GM12878 (cell line): Measurements from ENCODE around the gene WBP4. TPM values are rescaled to one million over a fixed set of nuclear protein-coding genes. Genes with fewer than 3 reads are reported as not detected.

Source experiments
- CHD1 ChIP-seq: IDR thresholded peaks from 2 replicates; pipeline ENCODE4 v1.6.1; 2012; ENCODE audit warnings: low read depth, low read length, improper control_type of control experiment
- CREM ChIP-seq: IDR thresholded peaks from 2 replicates; pipeline ENCODE4 v1.6.1; 2014; ENCODE audit warnings: antibody characterized with exemption, low read depth
- E2F8 ChIP-seq: fragments of 450-650 bp; IDR thresholded peaks from 2 replicates; pipeline ENCODE4 v1.6.1; 2018; ENCODE audit warnings: mild to moderate bottlenecking, low read depth, moderate library complexity; ENCODE audit not compliant: partially characterized antibody
- EED ChIP-seq: sonication (generic); IDR thresholded peaks from 2 replicates; pipeline ENCODE4 v1.6.1; 2016; ENCODE audit warnings: antibody characterized with exemption, low read depth
- ETV6 ChIP-seq, 2 experiments: fragments of 450-650 bp in 1 of 2; IDR thresholded peaks in 1 of 2; conservative IDR thresholded peaks in 1 of 2; 2 replicates each; pipeline ENCODE4 v1.6.1; 2014; ENCODE audit warnings: antibody characterized with exemption in 1 of 2, borderline replicate concordance in 1 of 2, low read depth in 1 of 2, mild to moderate bottlenecking in 1 of 2, moderate library complexity in 1 of 2
- GATAD2B ChIP-seq: fragments of 450-650 bp; conservative IDR thresholded peaks from 2 replicates; pipeline ENCODE4 v1.6.1; 2017; ENCODE audit warnings: low read depth, mild to moderate bottlenecking, moderate library complexity
- HDGF ChIP-seq: fragments of 450-650 bp; IDR thresholded peaks from 2 replicates; pipeline ENCODE4 v1.6.1; 2016; ENCODE audit warnings: antibody characterized with exemption
- IKZF1 ChIP-seq: fragments of 450-650 bp; conservative IDR thresholded peaks from 2 replicates; pipeline ENCODE4 v1.6.1; 2017; ENCODE audit warnings: antibody characterized with exemption, mild to moderate bottlenecking
- JUND ChIP-seq: IDR thresholded peaks from 2 replicates; pipeline ENCODE4 v1.6.1; 2012; ENCODE audit warnings: low read depth, mild to moderate bottlenecking, low read length, improper control_type of control experiment, moderate library complexity
- MEF2B ChIP-seq: fragments of 450-650 bp; IDR thresholded peaks from 2 replicates; pipeline ENCODE4 v1.6.1; 2018; ENCODE audit warnings: mild to moderate bottlenecking, moderate library complexity; ENCODE audit not compliant: partially characterized antibody, poor library complexity, severe bottlenecking
- MTA2 ChIP-seq: fragments of 450-650 bp; IDR thresholded peaks from 2 replicates; pipeline ENCODE4 v1.6.1; 2016; ENCODE audit warnings: low read depth, mild to moderate bottlenecking, moderate library complexity
- NR2C2 ChIP-seq: IDR thresholded peaks from 2 replicates; pipeline ENCODE4 v1.6.1; 2011; ENCODE audit warnings: borderline replicate concordance, low read depth; ENCODE audit not compliant: control insufficient read depth, insufficient read length
- NRF1 ChIP-seq: conservative IDR thresholded peaks from 2 replicates; pipeline ENCODE4 v1.6.1; 2011; ENCODE audit warnings: mild to moderate bottlenecking, low read depth, low read length, improper control_type of control experiment
- POLR2A ChIP-seq: IDR thresholded peaks from 2 replicates; pipeline ENCODE4 v1.6.1; 2011; ENCODE audit warnings: low read depth, mild to moderate bottlenecking, low read length
- SMARCA5 ChIP-seq: fragments of 450-650 bp; IDR thresholded peaks from 2 replicates; pipeline ENCODE4 v1.6.1; 2017; ENCODE audit warnings: mild to moderate bottlenecking
- SP1 ChIP-seq: IDR thresholded peaks from one replicate; pipeline ENCODE4 v1.6.1; 2011; ENCODE audit warnings: low read depth, low read length
- STAT1 ChIP-seq: fragments of 450-650 bp; conservative IDR thresholded peaks from 2 replicates; pipeline ENCODE4 v1.6.1; 2014; ENCODE audit warnings: antibody characterized with exemption, mild to moderate bottlenecking
- USF2 ChIP-seq: IDR thresholded peaks from 2 replicates; pipeline ENCODE4 v1.6.1; 2011; ENCODE audit warnings: low read depth, low read length, improper control_type of control experiment, borderline replicate concordance
- WRNIP1 ChIP-seq: IDR thresholded peaks from 2 replicates; pipeline ENCODE4 v1.6.1; 2011; ENCODE audit warnings: low read depth, low read length, improper control_type of control experiment, borderline replicate concordance
- YY1 ChIP-seq: IDR thresholded peaks from 2 replicates; pipeline ENCODE4 v1.6.1; 2011; ENCODE audit warnings: low read depth, mild to moderate bottlenecking, low read length
- polyA plus RNA-seq, 11 experiments: library from polyadenylated mRNA; depleted of rRNA in 4 of 11; unstranded in 6 of 11; stranded (reverse) in 5 of 11; fragments of >200 nt; fragmentation: Nextera tagmentation in 4 of 11; fragmentation: Illumina TruSeq in 1 of 11; extraction: Ambion mirVana in 4 of 11; extraction: Trizol in 1 of 11; gene quantifications; 1 replicate in 1 of 11; 2 replicates in 10 of 11; pipeline versions ENCODE4 v1.2.1 to v1.2.3, GENCODE V29; 2011 to 2016; ENCODE audit warnings: inconsistent platforms in 2 of 11, missing spikeins in 2 of 11, low read depth in 1 of 11
- total RNA-seq, 4 experiments: library from RNA; depleted of rRNA in 3 of 4; stranded (reverse); fragments of >200 nt in 3 of 4; fragmentation: Illumina TruSeq in 1 of 4; extraction: Trizol in 1 of 4; gene quantifications; 2 replicates each; pipeline versions ENCODE4 v1.2.1 to v1.2.3, GENCODE V29; 2013 to 2021
- TF ChIP-seq, protein P1 (sequence below): IDR thresholded peaks from 2 replicates; pipeline ENCODE4 v1.6.1; 2012; ENCODE audit warnings: low read depth, low read length, improper control_type of control experiment
- TF ChIP-seq, protein P2 (sequence below): IDR thresholded peaks from 2 replicates; pipeline ENCODE4 v1.6.1; 2011; ENCODE audit warnings: borderline replicate concordance, low read depth, mild to moderate bottlenecking, moderate library complexity, mixed read lengths, low read length; ENCODE audit not compliant: insufficient read depth; ENCODE audit errors: extremely low read length
- TF ChIP-seq, protein P3 (sequence below): fragments of 450-650 bp; IDR thresholded peaks from 2 replicates; pipeline ENCODE4 v1.6.1; 2017; ENCODE audit warnings: mild to moderate bottlenecking, low read depth, inconsistent platforms; ENCODE audit not compliant: poor library complexity, severe bottlenecking

Gene WBP4
- total and polyA plus RNA-seq, 10 of the 15 experiments (the other 5 are each of a cell fraction or from before 2014, with no cell fraction given): 7.4 to 21.6 (median 14.2) TPM

DNA sequence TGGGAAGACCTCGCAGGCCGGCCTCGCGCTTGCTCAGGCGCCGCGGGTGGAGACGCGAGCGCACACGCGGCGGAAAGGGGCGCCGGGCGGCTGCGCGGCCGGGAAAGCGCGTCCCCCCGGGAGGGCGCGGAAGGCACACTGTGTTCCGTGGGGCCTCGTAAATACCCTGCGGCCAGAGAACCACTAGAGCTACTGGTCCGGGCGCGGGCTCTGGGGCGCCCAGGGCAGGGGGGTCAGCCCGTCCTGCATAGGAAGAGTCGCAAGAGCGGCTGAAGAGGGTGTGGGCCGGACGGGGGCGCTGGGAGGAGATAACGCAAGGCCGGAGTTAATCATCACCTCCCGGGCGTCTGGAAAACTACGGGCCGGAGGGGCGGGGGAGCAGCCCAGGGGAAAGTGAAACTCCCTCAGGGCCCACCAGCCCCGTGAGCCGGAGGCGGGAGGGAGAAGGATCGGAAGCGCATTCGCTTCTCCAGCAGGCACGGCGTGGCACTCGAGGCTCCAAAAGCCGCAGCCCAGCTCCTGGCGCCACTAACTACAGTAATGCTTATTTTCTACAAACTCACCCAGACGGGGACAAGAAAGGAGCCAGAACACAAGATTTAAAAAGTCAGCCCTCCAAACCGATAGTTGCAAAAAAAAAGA, 1.1 kb upstream of the WBP4 start (continued):
- TF ChIP-seq NR2C2: no peak
- TF ChIP-seq, protein P1, sequence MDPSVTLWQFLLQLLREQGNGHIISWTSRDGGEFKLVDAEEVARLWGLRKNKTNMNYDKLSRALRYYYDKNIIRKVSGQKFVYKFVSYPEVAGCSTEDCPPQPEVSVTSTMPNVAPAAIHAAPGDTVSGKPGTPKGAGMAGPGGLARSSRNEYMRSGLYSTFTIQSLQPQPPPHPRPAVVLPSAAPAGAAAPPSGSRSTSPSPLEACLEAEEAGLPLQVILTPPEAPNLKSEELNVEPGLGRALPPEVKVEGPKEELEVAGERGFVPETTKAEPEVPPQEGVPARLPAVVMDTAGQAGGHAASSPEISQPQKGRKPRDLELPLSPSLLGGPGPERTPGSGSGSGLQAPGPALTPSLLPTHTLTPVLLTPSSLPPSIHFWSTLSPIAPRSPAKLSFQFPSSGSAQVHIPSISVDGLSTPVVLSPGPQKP: no peak
- TF ChIP-seq POLR2A: peak; percentile 74
- TF ChIP-seq E2F8: peak; percentile 44
- no peak; the same call in none of the 2 replicates for TF ChIP-seq CREM
- TF ChIP-seq CHD1: peak; percentile 54; the same call in 1 of the 2 replicates
- TF ChIP-seq, protein P2, sequence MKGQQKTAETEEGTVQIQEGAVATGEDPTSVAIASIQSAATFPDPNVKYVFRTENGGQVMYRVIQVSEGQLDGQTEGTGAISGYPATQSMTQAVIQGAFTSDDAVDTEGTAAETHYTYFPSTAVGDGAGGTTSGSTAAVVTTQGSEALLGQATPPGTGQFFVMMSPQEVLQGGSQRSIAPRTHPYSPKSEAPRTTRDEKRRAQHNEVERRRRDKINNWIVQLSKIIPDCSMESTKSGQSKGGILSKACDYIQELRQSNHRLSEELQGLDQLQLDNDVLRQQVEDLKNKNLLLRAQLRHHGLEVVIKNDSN: no peak
- no peak for TF ChIP-seq USF2
- TF ChIP-seq MTA2: no peak; the same call in 1 of the 2 replicates
- 0 out of 4 replicates have a peak, but pooled peaks of 1 of the 2 experiments have one; percentile 41 for TF ChIP-seq ETV6 (conservative IDR thresholded peaks at IDR 0.05 in 1 of 2, IDR thresholded peaks at IDR 0.05 in 1 of 2; ENCODE audit: borderline replicate concordance in 1 of 2, low read depth in 1 of 2)
- no peak; the same call in 1 of the 2 replicates for TF ChIP-seq YY1
- TF ChIP-seq STAT1: no peak
- TF ChIP-seq HDGF: peak; percentile 18; the same call in 1 of the 2 replicates
- TF ChIP-seq JUND: no peak
- TF ChIP-seq SP1: no peak
- TF ChIP-seq EED: peak; percentile 64; the same call in 1 of the 2 replicates
- peak; percentile 92 for TF ChIP-seq IKZF1
- 0 out of 2 replicates have a peak, but pooled peaks have one; percentile 5 for TF ChIP-seq SMARCA5
- TF ChIP-seq GATAD2B: peak; percentile 87; the same call in 1 of the 2 replicates
- no peak for TF ChIP-seq NRF1
- TF ChIP-seq, protein P3, sequence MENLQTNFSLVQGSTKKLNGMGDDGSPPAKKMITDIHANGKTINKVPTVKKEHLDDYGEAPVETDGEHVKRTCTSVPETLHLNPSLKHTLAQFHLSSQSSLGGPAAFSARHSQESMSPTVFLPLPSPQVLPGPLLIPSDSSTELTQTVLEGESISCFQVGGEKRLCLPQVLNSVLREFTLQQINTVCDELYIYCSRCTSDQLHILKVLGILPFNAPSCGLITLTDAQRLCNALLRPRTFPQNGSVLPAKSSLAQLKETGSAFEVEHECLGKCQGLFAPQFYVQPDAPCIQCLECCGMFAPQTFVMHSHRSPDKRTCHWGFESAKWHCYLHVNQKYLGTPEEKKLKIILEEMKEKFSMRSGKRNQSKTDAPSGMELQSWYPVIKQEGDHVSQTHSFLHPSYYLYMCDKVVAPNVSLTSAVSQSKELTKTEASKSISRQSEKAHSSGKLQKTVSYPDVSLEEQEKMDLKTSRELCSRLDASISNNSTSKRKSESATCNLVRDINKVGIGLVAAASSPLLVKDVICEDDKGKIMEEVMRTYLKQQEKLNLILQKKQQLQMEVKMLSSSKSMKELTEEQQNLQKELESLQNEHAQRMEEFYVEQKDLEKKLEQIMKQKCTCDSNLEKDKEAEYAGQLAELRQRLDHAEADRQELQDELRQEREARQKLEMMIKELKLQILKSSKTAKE: peak; percentile 79
- no peak; the same call in 1 of the 2 replicates for TF ChIP-seq WRNIP1
- TF ChIP-seq MEF2B: peak; percentile 57
